SKM-1 treated with dmso at 0.1 percent for 144 hours (cell line): ENCODE data around the gene NCR2.

Source experiments
- DNase-seq: peaks from one replicate; lab custom pipeline; 2025; ENCODE audit not compliant: unreplicated experiment; lab: John Stamatoyannopoulos, UW

The NCR2 gene

GRCh38 chr6:41331401-41332150 is 3.8 kb upstream of the NCR2 start:
- DNase-seq: no peak

GRCh38 chr6:41332241-41332640 is 3.2 kb upstream of the NCR2 start:
- no peak for DNase-seq

GRCh38 chr6:41332842-41333736 is 2.3 kb upstream of the NCR2 start:
- DNase-seq: no peak

- no peak for DNase-seq
Measured at GRCh38 chr6:41334482-41335040, 847 bp upstream of the NCR2 start.

GRCh38 chr6:41335943-41336342 is 535 bp downstream of the NCR2 start:
- no peak for DNase-seq

- no peak for DNase-seq
Measured at GRCh38 chr6:41336824-41337223, 1.4 kb downstream of the NCR2 start.

GRCh38 chr6:41337709-41338108 is 2.3 kb downstream of the NCR2 start:
- no peak for DNase-seq

GRCh38 chr6:41338659-41339058 is 3.3 kb downstream of the NCR2 start:
- DNase-seq: no peak

GRCh38 chr6:41341580-41341979 is 6.2 kb downstream of the NCR2 start:
- no peak for DNase-seq

- no peak for DNase-seq
Measured at GRCh38 chr6:41342241-41342640, 6.8 kb downstream of the NCR2 start.

GRCh38 chr6:41343641-41344187 is 8.3 kb downstream of the NCR2 start:
- DNase-seq: no peak

- DNase-seq: no peak
Measured at GRCh38 chr6:41344876-41345275, 9.5 kb downstream of the NCR2 start.

- DNase-seq: no peak
Measured at GRCh38 chr6:41345901-41346300, 10.5 kb downstream of the NCR2 start.

GRCh38 chr6:41346441-41346840 is 11.0 kb downstream of the NCR2 start:
- no peak for DNase-seq

- no peak for DNase-seq
Measured at GRCh38 chr6:41347378-41348050, 12.1 kb downstream of the NCR2 start.

- DNase-seq: no peak
Measured at GRCh38 chr6:41348934-41349333, 13.5 kb downstream of the NCR2 start.

GRCh38 chr6:41352396-41352795 is 17.0 kb downstream of the NCR2 start:
- no peak for DNase-seq

- no peak for DNase-seq
Measured at GRCh38 chr6:41352907-41353306, 17.5 kb downstream of the NCR2 start.

- no peak for DNase-seq
Measured at GRCh38 chr6:41353333-41353732, 17.9 kb downstream of the NCR2 start.

GRCh38 chr6:41355952-41356351 is 20.5 kb downstream of the NCR2 start:
- DNase-seq: no peak

- DNase-seq: no peak
Measured at GRCh38 chr6:41356825-41357224, 21.4 kb downstream of the NCR2 start.
